ENCODE data around the gene HPS5.

Gene HPS5

GRCh38 chr11:18319914-18320313 lies 2.0 kb downstream of the HPS5 start:
- no peak for DNase-seq

- DNase-seq, result no peak
These were observed 4.4 kb downstream of the HPS5 start for GRCh38 chr11:18317551-18317950.

- no peak for DNase-seq
These were observed 6.0 kb downstream of the HPS5 start for GRCh38 chr11:18315893-18316292.

GRCh38 chr11:18314784-18315523 lies 7.0 kb downstream of the HPS5 start:
- DNase-seq, result no peak

- DNase-seq, result no peak
These were observed 7.8 kb downstream of the HPS5 start for GRCh38 chr11:18313965-18314763.

GRCh38 chr11:18312663-18313420 lies 9.1 kb downstream of the HPS5 start:
- DNase-seq, result no peak

GRCh38 chr11:18312012-18312411 lies 9.9 kb downstream of the HPS5 start:
- DNase-seq, result no peak

GRCh38 chr11:18310800-18311340 lies 11.1 kb downstream of the HPS5 start:
- no peak for DNase-seq

- no peak for DNase-seq
These were observed 12.2 kb downstream of the HPS5 start for GRCh38 chr11:18309691-18310090.

GRCh38 chr11:18308242-18308641 lies 13.7 kb downstream of the HPS5 start:
- DNase-seq, result no peak

GRCh38 chr11:18307461-18308139 lies 14.3 kb downstream of the HPS5 start:
- DNase-seq, result no peak

GRCh38 chr11:18304745-18305144 lies 17.2 kb downstream of the HPS5 start:
- no peak for DNase-seq

GRCh38 chr11:18299721-18300120 lies 22.2 kb downstream of the HPS5 start:
- no peak for DNase-seq

- no peak for DNase-seq
These were observed 26.6 kb downstream of the HPS5 start for GRCh38 chr11:18295316-18295715.

- DNase-seq, result no peak
These were observed 27.1 kb downstream of the HPS5 start for GRCh38 chr11:18294862-18295261.

- DNase-seq, result no peak
These were observed 33.0 kb downstream of the HPS5 start for GRCh38 chr11:18288911-18289310.

GRCh38 chr11:18285841-18286240 lies 36.1 kb downstream of the HPS5 start:
- DNase-seq, result no peak

GRCh38 chr11:18282626-18283025 lies 39.3 kb downstream of the HPS5 start:
- DNase-seq, result no peak

- no peak for DNase-seq
These were observed 41.4 kb downstream of the HPS5 start for GRCh38 chr11:18280438-18281045.

- no peak for DNase-seq
These were observed 44.2 kb downstream of the HPS5 start for GRCh38 chr11:18277565-18278271.

GRCh38 chr11:18271206-18271605 lies 50.7 kb downstream of the HPS5 start:
- DNase-seq, result no peak

- DNase-seq, result no peak
These were observed 51.8 kb downstream of the HPS5 start for GRCh38 chr11:18270102-18270501.
